HG03342 (cell line): ENCODE results near the gene ACTN4.

Experiments
- ATAC-seq: cut with Tn5 transposase; IDR thresholded peaks from one replicate; pipeline ENCODE4 v1.9.1; 2021; ENCODE audit warnings: mild to moderate bottlenecking, moderate library complexity; ENCODE audit not compliant: unreplicated experiment

The ACTN4 gene

DNA sequence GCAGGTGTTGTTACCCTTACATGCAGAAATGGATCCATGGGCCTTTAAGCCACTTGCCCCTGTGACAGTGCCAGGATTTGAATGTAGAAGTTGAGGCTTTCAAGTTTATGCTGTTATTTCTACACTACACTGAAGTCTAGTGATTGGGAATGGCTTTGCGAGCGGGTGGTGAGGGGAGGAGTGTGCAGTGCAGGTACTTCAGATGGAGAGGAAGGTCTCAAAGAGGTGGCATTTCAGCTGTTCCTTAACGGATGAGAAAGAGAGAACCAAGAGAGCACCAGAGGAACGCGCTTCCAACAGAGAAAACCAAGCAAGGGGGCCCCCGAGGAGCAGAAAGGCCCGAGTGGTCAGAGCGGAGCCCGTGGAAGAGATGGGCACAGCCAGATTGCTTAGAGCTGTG lies 13.3 kb downstream of the ACTN4 start:
- ATAC-seq, result no peak

DNA sequence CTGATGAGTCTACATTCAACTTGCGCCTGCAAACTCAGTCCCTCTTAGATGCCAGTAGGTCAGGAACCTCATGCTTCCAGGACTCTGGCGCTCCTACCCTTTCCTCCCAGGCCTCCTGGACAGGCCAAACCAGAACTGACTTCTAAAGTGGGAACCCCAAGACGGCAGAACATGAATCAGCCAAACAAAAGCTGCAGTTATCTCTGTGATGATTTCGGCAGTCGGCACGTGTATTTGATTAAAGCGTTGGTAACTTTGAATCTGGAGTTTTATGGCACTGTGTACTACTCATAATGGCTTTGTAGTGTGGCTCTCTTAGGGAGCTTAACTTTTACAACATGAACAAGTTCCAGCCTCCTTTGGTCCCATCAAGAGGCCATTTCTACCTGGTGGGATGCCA lies 13.7 kb downstream of the ACTN4 start:
- no peak for ATAC-seq

- no peak for ATAC-seq
These were observed 14.5 kb downstream of the ACTN4 start for GRCh38 chr19:38661996-38662395.

- no peak for ATAC-seq
These were observed 15.2 kb downstream of the ACTN4 start for GRCh38 chr19:38662537-38663155.

- ATAC-seq, result no peak
These were observed 15.8 kb downstream of the ACTN4 start for GRCh38 chr19:38663156-38663651.

GRCh38 chr19:38663957-38664502 lies 16.6 kb downstream of the ACTN4 start:
- ATAC-seq, result no peak

DNA sequence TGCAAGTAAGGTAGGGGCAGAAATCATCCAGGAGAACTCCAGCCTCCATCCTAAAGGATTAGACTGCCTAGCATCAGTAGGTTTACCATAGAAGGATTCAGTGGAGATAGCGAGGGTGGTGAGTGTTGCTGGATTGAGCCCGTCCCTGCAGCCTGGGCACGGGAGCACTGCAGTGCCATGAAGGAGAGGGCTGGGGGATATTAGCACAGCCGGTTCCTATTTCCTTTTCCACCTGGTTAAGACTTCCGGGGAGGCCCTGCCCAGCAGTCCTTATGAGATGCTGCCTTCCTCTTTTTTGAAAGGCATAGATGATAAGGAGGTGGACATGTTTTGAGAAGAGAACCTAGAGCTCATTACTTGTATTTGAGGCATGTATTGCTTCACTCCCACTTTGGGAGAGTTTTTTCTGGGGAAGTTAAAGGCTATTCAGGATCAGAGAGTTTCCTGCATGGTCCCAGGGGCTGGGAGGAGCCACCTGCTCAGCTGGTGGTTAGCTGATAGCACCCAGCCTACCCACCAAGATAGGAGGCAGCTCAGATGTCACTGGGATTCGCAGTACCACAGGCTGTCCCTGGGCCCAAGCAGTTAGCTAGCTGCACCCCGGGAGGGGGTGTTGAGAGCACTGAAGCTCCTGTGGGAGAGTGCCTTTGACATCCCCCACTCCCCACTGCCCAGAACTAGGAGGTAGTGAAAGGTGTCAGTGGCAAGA lies 17.2 kb downstream of the ACTN4 start:
- no peak for ATAC-seq

GRCh38 chr19:38665219-38665931 lies 17.9 kb downstream of the ACTN4 start:
- ATAC-seq, result no peak

- no peak for ATAC-seq
These were observed 18.7 kb downstream of the ACTN4 start for GRCh38 chr19:38665950-38666662.

- no peak for ATAC-seq
These were observed 19.4 kb downstream of the ACTN4 start for GRCh38 chr19:38666663-38667511.

DNA sequence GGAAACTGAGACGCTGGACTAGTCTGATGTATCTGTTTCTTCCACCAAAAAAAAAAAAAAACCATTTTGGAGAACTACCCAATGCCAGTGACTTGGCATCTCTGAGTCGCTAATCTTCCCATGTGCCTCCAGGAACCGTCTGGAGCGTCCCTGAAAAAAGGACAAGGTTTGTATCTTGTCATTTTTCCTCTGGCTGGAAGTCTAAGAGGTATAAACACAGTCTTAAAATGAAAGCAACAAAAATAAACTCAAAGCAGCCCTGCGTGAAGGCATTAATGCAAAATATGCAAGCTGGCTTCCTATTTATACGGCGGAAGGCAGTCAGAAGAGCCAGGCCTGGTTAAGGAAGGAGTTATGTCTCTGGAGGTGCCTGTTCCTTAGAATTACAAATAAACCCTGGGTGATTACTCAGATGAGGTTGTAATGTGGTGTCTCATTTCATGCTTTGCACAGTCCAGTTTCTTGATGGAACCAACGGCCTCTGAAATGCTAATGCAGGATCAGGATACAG lies 20.3 kb downstream of the ACTN4 start:
- no peak for ATAC-seq

GRCh38 chr19:38669552-38669951 lies 22.1 kb downstream of the ACTN4 start:
- no peak for ATAC-seq

- ATAC-seq, result no peak
These were observed 23.5 kb downstream of the ACTN4 start for GRCh38 chr19:38670921-38671398.

DNA sequence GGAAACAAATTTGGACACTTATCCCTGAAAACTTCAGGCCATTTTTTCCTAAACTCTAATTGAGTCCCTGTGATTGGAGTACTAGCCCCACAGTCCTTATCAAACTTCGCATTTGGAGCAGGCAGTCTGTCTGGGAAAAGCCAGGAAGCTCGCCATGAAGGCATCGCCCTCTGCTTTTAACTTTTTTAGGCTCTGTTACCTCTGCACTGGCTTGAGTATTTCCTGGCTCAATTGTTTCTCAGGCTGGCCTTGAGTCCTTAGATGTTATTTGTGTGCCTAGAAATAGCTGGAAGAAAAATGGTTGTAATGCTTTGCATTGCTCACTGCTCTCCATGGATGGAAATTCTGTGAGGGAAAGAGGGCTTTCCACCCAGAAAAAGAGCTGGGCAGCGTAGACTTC lies 24.2 kb downstream of the ACTN4 start:
- ATAC-seq, result no peak

DNA sequence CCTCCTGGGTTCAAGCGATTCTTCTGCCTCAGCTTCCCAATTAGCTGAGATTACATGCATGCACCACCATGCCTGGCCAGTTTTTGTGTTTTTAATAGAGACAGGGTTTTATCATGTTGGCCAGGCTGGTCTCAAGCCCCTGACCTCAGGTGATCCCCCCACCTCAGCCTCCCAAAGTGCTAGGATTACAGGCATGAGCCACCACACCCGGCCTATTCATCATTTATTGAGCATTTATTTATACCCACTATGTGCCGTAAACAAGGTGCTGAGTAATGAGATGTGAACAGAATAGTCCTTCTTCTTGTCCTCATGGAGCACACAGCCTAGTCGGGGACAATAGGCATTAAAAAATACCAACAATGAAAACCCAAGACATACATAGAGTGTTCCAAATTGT lies 25.6 kb downstream of the ACTN4 start:
- no peak for ATAC-seq

- ATAC-seq, result no peak
These were observed 27.1 kb downstream of the ACTN4 start for GRCh38 chr19:38674388-38675171.

- no peak for ATAC-seq
These were observed 28.2 kb downstream of the ACTN4 start for GRCh38 chr19:38675611-38676010.

DNA sequence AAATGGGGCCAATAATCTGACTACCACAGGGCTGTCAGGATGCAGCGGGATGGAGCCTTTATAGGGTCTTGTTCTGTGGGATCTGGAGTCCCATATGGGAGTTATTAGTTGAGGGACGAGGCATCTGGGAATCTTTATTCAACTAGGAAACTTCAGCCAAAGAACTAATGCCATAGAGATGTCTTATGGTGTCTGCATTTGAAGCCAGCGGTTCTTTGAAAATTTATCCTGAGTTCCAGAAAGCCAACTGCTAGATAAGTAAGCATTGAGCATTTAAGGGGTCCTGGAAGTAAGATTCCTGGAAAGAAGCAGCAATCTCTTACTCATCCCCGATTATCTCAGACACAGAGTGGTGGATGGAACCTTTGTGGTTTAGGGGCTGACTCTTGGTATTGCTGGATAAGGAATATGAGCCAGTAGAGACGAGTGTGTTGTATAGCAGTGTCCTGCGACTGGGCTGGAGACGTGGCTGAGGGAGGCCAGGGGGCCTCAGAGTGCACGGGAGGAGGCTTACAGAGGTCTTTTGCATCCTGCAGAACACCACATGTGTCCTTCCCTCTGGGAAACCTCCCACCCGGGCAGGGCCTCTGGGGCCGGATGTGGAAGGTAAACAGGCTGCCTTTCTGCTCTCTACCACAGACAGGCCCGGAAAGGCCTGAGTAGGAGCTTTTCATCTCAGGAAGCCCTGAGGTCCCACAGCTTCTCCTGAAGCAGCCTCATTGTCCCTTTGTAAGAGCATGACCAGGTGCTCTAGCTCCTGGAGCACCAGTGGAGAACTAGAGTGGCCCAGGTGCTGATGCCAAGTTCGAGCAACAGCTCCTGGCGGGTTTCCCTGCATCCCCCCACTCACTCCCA lies 28.8 kb downstream of the ACTN4 start:
- no peak for ATAC-seq
